Panc1 (cell line): ENCODE measurements around the gene DENND4C. TPM values are rescaled to one million over a fixed set of nuclear protein-coding genes. Genes with fewer than 3 reads are reported as not detected.

Experiments
- ATAC-seq: fragments of 200-7000 bp; cut with Tn5 transposase; 2 replicates; pipeline ENCODE4 v1.9.1; 2020; ENCODE audit warnings: mild to moderate bottlenecking, moderate library complexity
- BruUV-seq: library from RNA; stranded (reverse); fragments of 400-500 nt; replicated peaks from 2 replicates; lab custom pipeline; 2021; lab: Mats Ljungman, UMichigan
- CTCF ChIA-PET: fragments of 300-600 bp; sonication (Branson Sonifier 250); formaldehyde crosslinking; loops from one replicate; lab custom pipeline; 2022; ENCODE audit warnings: antibody characterized with exemption; lab: Charles Lee
- POLR2A ChIA-PET: fragments of 300-600 bp; sonication (Branson Sonifier 250); formaldehyde crosslinking; loops from one replicate; lab custom pipeline; 2022; ENCODE audit warnings: antibody characterized with exemption; lab: Charles Lee
- DNase-seq: peaks from one replicate; pipeline ENCODE4 v3.0.0-alpha.2; 2010; ENCODE audit warnings: low read depth, low spot score
- H3K27ac ChIP-seq: 2 replicates; pipeline ENCODE4 v1.5.1; 2011; ENCODE audit warnings: mild to moderate bottlenecking, low read length, inconsistent platforms
- H3K27me3 ChIP-seq: fragments of 200-500 bp; sonication (Bioruptor generic); 2 replicates; pipeline ENCODE4 v1.6.0; 2014; ENCODE audit warnings: low read length, inconsistent platforms; ENCODE audit not compliant: control insufficient read depth, insufficient read depth
- H3K36me3 ChIP-seq: fragments of 200-500 bp; sonication (Bioruptor generic); 2 replicates; pipeline ENCODE4 v1.5.1; 2014; ENCODE audit warnings: inconsistent platforms, mild to moderate bottlenecking, low read length, moderate library complexity; ENCODE audit not compliant: control insufficient read depth, insufficient read depth
- H3K4me1 ChIP-seq: 2 replicates; pipeline ENCODE4 v1.5.1; 2011; ENCODE audit warnings: inconsistent platforms, mild to moderate bottlenecking, low read length, moderate library complexity; ENCODE audit not compliant: control insufficient read depth, insufficient read depth
- H3K4me3 ChIP-seq, 2 experiments: 2 replicates each; pipeline ENCODE4 v1.5.1; 2011 to 2012; ENCODE audit warnings: low read depth in 2 of 2, low read length in 2 of 2, mild to moderate bottlenecking in 2 of 2, inconsistent platforms in 1 of 2, moderate library complexity in 1 of 2
- H3K9me3 ChIP-seq: fragments of 200-500 bp; sonication (Bioruptor generic); 2 replicates; pipeline ENCODE4 v1.5.1; 2014; ENCODE audit warnings: low read depth, mild to moderate bottlenecking, inconsistent platforms, low read length, moderate library complexity; ENCODE audit not compliant: control insufficient read depth, insufficient read depth
- POLR2AphosphoS5 ChIP-seq: IDR thresholded peaks from 2 replicates; pipeline ENCODE4 v1.6.1; 2012; ENCODE audit warnings: mild to moderate bottlenecking, low read depth, low read length, moderate library complexity
- SIN3A ChIP-seq: IDR thresholded peaks from 2 replicates; pipeline ENCODE4 v1.6.1; 2012; ENCODE audit warnings: low read depth, mild to moderate bottlenecking, low read length, moderate library complexity, borderline replicate concordance; ENCODE audit not compliant: insufficient read depth
- TCF7L2 ChIP-seq: IDR thresholded peaks from 2 replicates; pipeline ENCODE4 v1.6.1; 2011; ENCODE audit warnings: mild to moderate bottlenecking, low read depth, low read length, inconsistent platforms
- in situ Hi-C: cut with HindIII; loops from 2 replicates; pipeline ENCODE4 v1.10.0; 2016; ENCODE audit warnings: low sequenced_read_pairs, low pct_unique_long_range_greater_than_20kb
- intact Hi-C: fragments of 100-400 bp; cut with micrococcal nuclease; formaldehyde crosslinking; loops from one replicate; pipeline ENCODE4 v1.10.0; 2022; ENCODE audit not compliant: unreplicated experiment
- total RNA-seq: library from RNA; stranded (reverse); gene quantifications from one replicate; pipeline ENCODE4 v1.2.1, GENCODE V29; 2021; ENCODE audit not compliant: unreplicated experiment
- TF ChIP-seq, protein P1 (sequence below): fragments of 450-650 bp; IDR thresholded peaks from 2 replicates; pipeline ENCODE4 v1.5.1; 2017; ENCODE audit warnings: mild to moderate bottlenecking
- TF ChIP-seq, protein P2 (sequence below), 2 experiments: IDR thresholded peaks; 2 replicates each; pipeline ENCODE4 v1.6.1; 2011 to 2012; ENCODE audit warnings: low read depth in 2 of 2, control low read depth in 1 of 2, low read length in 1 of 2, mild to moderate bottlenecking in 1 of 2, moderate library complexity in 1 of 2; ENCODE audit not compliant: insufficient read depth in 1 of 2

DENND4C gene
- total RNA-seq, 1 experiment from 2014 or later, result 10.5 TPM

DNA sequence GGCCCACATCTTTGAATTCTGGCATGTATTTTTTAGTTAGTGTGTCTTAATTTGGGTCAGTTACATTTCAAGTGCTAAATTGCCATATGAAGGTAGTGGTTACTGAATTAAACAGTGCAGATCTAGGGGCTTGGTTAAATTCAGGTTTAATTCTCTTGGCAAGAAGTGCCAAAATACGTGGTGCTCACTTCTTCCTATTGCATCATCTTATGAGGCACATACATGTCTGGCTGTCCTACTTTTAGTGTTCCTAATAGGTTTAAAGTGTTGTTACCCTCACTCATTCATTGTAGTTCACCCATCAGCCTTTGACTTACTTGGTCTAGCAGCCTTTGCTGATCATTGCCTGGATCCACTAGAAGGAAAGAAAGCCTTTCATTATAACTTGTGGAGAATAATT is 90.0 kb downstream of the DENND4C start:
- ATAC-seq (no peak), DNase-seq (no peak)
- Histone ChIP-seq H3K4me1 (no peaks in the 10 kb centered on the region), H3K4me3 (no peak overlapping the region), H3K9me3 (no peaks in the 10 kb centered on the region), H3K36me3 (no peaks in the 10 kb centered on the region), H3K27ac (no peak overlapping the region), H3K27me3 (no peaks in the 10 kb centered on the region)
- ChIA-PET CTCF (no interaction called here), POLR2A (no interaction called here)
- intact Hi-C loops, result no loop called here
- no peak for TF ChIP-seq SIN3A
- no peak for TF ChIP-seq TCF7L2
- TF ChIP-seq, protein P1, sequence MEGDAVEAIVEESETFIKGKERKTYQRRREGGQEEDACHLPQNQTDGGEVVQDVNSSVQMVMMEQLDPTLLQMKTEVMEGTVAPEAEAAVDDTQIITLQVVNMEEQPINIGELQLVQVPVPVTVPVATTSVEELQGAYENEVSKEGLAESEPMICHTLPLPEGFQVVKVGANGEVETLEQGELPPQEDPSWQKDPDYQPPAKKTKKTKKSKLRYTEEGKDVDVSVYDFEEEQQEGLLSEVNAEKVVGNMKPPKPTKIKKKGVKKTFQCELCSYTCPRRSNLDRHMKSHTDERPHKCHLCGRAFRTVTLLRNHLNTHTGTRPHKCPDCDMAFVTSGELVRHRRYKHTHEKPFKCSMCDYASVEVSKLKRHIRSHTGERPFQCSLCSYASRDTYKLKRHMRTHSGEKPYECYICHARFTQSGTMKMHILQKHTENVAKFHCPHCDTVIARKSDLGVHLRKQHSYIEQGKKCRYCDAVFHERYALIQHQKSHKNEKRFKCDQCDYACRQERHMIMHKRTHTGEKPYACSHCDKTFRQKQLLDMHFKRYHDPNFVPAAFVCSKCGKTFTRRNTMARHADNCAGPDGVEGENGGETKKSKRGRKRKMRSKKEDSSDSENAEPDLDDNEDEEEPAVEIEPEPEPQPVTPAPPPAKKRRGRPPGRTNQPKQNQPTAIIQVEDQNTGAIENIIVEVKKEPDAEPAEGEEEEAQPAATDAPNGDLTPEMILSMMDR, result no peak
- no peak for TF ChIP-seq POLR2AphosphoS5
- TF ChIP-seq, protein P2, sequence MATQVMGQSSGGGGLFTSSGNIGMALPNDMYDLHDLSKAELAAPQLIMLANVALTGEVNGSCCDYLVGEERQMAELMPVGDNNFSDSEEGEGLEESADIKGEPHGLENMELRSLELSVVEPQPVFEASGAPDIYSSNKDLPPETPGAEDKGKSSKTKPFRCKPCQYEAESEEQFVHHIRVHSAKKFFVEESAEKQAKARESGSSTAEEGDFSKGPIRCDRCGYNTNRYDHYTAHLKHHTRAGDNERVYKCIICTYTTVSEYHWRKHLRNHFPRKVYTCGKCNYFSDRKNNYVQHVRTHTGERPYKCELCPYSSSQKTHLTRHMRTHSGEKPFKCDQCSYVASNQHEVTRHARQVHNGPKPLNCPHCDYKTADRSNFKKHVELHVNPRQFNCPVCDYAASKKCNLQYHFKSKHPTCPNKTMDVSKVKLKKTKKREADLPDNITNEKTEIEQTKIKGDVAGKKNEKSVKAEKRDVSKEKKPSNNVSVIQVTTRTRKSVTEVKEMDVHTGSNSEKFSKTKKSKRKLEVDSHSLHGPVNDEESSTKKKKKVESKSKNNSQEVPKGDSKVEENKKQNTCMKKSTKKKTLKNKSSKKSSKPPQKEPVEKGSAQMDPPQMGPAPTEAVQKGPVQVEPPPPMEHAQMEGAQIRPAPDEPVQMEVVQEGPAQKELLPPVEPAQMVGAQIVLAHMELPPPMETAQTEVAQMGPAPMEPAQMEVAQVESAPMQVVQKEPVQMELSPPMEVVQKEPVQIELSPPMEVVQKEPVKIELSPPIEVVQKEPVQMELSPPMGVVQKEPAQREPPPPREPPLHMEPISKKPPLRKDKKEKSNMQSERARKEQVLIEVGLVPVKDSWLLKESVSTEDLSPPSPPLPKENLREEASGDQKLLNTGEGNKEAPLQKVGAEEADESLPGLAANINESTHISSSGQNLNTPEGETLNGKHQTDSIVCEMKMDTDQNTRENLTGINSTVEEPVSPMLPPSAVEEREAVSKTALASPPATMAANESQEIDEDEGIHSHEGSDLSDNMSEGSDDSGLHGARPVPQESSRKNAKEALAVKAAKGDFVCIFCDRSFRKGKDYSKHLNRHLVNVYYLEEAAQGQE (IDR thresholded peaks at IDR 0.05; ENCODE audit: insufficient read depth in 1 of 2, low read depth in 2 of 2, low read length in 1 of 2), result no peak
- in situ Hi-C loops, result no loop called here
- BruUV-seq, result no TSS peak

DNA sequence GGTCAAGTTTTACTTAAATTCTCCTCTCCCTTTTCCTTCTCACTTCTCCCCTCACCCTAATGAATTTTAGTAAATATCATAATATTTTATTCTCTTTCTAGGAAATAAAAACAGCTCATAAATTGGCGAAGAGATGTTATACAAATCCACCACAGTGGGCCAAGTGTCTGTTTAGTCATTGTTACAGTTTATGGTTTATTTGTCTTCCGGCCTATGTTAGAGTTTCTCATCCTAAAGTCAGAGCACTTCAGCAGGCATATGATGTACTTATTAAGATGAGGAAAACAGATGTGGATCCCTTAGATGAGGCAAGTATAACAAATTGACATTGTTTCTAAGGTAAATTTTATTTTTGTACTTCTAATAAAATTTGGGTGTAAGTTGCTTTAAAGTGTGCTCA is 101.4 kb downstream of the DENND4C start:
- no peaks in the 10 kb centered on the region for H3K4me1 ChIP-seq
- H3K27ac ChIP-seq, result no peak overlapping the region
- H3K27me3 ChIP-seq, result no peaks in the 10 kb centered on the region
- no TSS peak for BruUV-seq
- intact Hi-C loops (no loop called here), in situ Hi-C loops (no loop called here)
- no peaks in the 10 kb centered on the region; the same call in 1 of the 2 replicates for H3K36me3 ChIP-seq
- H3K9me3 ChIP-seq, result no peaks in the 10 kb centered on the region
- no peak for DNase-seq
- ChIA-PET POLR2A (no interaction called here), CTCF (no interaction called here)
- TF ChIP-seq TCF7L2 (no peak), POLR2AphosphoS5 (no peak), SIN3A (no peak)
- TF ChIP-seq, protein P2 (IDR thresholded peaks at IDR 0.05; ENCODE audit: insufficient read depth in 1 of 2, low read depth in 2 of 2, low read length in 1 of 2), result no peak
- TF ChIP-seq, protein P1, result no peak
- no peak overlapping the region for H3K4me3 ChIP-seq
- no peak for ATAC-seq
